Endothelial cell of umbilical vein (primary cell): ENCODE results near the gene TWIST2. TPM values are rescaled to one million over a fixed set of nuclear protein-coding genes. Genes with fewer than 3 reads are reported as not detected.

ENCODE experiments used
- BruUV-seq: library from RNA; stranded (reverse); fragments of 400-500 nt; replicated peaks from 2 replicates; lab custom pipeline; 2021; lab: Mats Ljungman, UMichigan
- CTCF ChIA-PET: fragments of 300-600, 350-600 bp; sonication (Branson Sonifier 250); formaldehyde crosslinking; loops from one replicate; lab custom pipeline; 2021; ENCODE audit warnings: antibody characterized with exemption, inconsistent platforms; lab: Charles Lee
- POLR2A ChIA-PET: fragments of 300-600, 350-600 bp; sonication (Branson Sonifier 250); formaldehyde crosslinking; loops from one replicate; lab custom pipeline; 2021; ENCODE audit warnings: antibody characterized with exemption, inconsistent platforms; lab: Charles Lee
- DNase-seq: peaks from one replicate; pipeline ENCODE4 v3.0.0-alpha.2; 2011; ENCODE audit warnings: low read depth, low spot score
- FAIRE-seq: peaks from 2 replicates; lab custom pipeline; 2011; peaks lifted over from hg19 to GRCh38; lab: Jason Lieb, UNC
- H2AFZ ChIP-seq: 2 replicates; pipeline ENCODE4 v1.6.0; 2012; ENCODE audit warnings: low read depth, low read length, control low read depth, inconsistent platforms
- H3K27ac ChIP-seq: 2 replicates; pipeline ENCODE4 v1.5.1; 2011; ENCODE audit warnings: low read depth, mild to moderate bottlenecking, control low read depth, low read length, moderate library complexity; ENCODE audit not compliant: insufficient read depth
- H3K27me3 ChIP-seq, 2 experiments: 2 replicates each; pipeline versions ENCODE4 v1.6.0 to v1.6.1; 2011; ENCODE audit warnings: low read length in 2 of 2, mixed read lengths in 1 of 2; ENCODE audit not compliant: control insufficient read depth in 2 of 2, insufficient read depth in 2 of 2
- H3K36me3 ChIP-seq, 2 experiments: 2 replicates in 1 of 2; 3 replicates in 1 of 2; pipeline ENCODE4 v1.5.1; 2011; ENCODE audit warnings: low read length in 2 of 2, mild to moderate bottlenecking in 1 of 2, moderate library complexity in 1 of 2; ENCODE audit not compliant: control insufficient read depth in 2 of 2, insufficient read depth in 2 of 2; ENCODE audit errors: extremely low read depth in 1 of 2
- H3K4me1 ChIP-seq: 3 replicates; pipeline ENCODE4 v1.5.1; 2011; ENCODE audit warnings: mild to moderate bottlenecking, low read length; ENCODE audit not compliant: control insufficient read depth, insufficient read depth; ENCODE audit errors: extremely low read depth
- H3K4me2 ChIP-seq: 2 replicates; pipeline ENCODE4 v1.6.1; 2011; ENCODE audit warnings: low read length, control low read depth, mixed read lengths; ENCODE audit not compliant: insufficient read depth
- H3K4me3 ChIP-seq, 3 experiments: fragments of 200-600 bp in 1 of 3; sonication (generic), shearing (Covaris generic) in 1 of 3; replicated peaks in 1 of 3; 2 replicates each; pipeline ENCODE4 v1.5.1; 2011 to 2016; ENCODE audit warnings: control low read depth in 3 of 3, low read length in 3 of 3, mild to moderate bottlenecking in 2 of 3, inconsistent platforms in 1 of 3, low read depth in 1 of 3, moderate library complexity in 1 of 3; ENCODE audit not compliant: insufficient read depth in 1 of 3
- H3K79me2 ChIP-seq: 2 replicates; pipeline ENCODE4 v1.6.0; 2012; ENCODE audit warnings: low read length, inconsistent platforms; ENCODE audit not compliant: control insufficient read depth, insufficient read depth
- H3K9ac ChIP-seq: replicated peaks from 2 replicates; pipeline ENCODE3; 2011; ENCODE audit warnings: low read length, control low read depth; ENCODE audit not compliant: insufficient read depth; ENCODE audit errors: extremely low read depth
- H3K9me1 ChIP-seq: replicated peaks from 3 replicates; pipeline ENCODE4 v1.6.0; 2011; ENCODE audit warnings: mild to moderate bottlenecking, low read length; ENCODE audit not compliant: control insufficient read depth, insufficient read depth; ENCODE audit errors: extremely low read depth
- H3K9me3 ChIP-seq: replicated peaks from 2 replicates; pipeline ENCODE4 v1.5.1; 2012; ENCODE audit warnings: low read length, inconsistent platforms; ENCODE audit not compliant: control insufficient read depth, insufficient read depth
- H4K20me1 ChIP-seq: replicated peaks from 2 replicates; pipeline ENCODE3; 2011; ENCODE audit warnings: mild to moderate bottlenecking, low read length; ENCODE audit not compliant: control insufficient read depth, insufficient read depth; ENCODE audit errors: extremely low read depth
- EZH2 ChIP-seq: IDR thresholded peaks from 2 replicates; pipeline ENCODE4 v1.6.1; 2012; ENCODE audit warnings: borderline replicate concordance, low read depth, mild to moderate bottlenecking, moderate library complexity, low read length, inconsistent platforms; ENCODE audit not compliant: severe bottlenecking
- FOS ChIP-seq: IDR thresholded peaks from 2 replicates; pipeline ENCODE4 v1.6.1; 2011; ENCODE audit warnings: mild to moderate bottlenecking, low read length, moderate library complexity, borderline replicate concordance; ENCODE audit not compliant: insufficient read depth
- GATA2 ChIP-seq: IDR thresholded peaks from 2 replicates; pipeline ENCODE4 v1.7.0; 2011; ENCODE audit warnings: low read depth, mild to moderate bottlenecking, moderate library complexity, mixed read lengths, low read length; ENCODE audit not compliant: insufficient read length, insufficient read depth
- JUN ChIP-seq: IDR thresholded peaks from 2 replicates; pipeline ENCODE4 v1.6.1; 2011; ENCODE audit warnings: borderline replicate concordance, low read depth; ENCODE audit not compliant: insufficient read length, insufficient read depth
- MYC ChIP-seq: IDR thresholded peaks from one replicate; pipeline ENCODE4 v1.6.1; 2011; ENCODE audit warnings: mild to moderate bottlenecking, low read depth, low read length
- POLR2A ChIP-seq: IDR thresholded peaks from 2 replicates; pipeline ENCODE4 v1.6.1; 2012; ENCODE audit warnings: low read depth, mild to moderate bottlenecking, control low read depth, low read length
- POLR2AphosphoS5 ChIP-seq: IDR thresholded peaks from 2 replicates; pipeline ENCODE4 v1.6.1; 2012; ENCODE audit warnings: low read depth, mild to moderate bottlenecking, control low read depth, low read length, moderate library complexity; ENCODE audit not compliant: insufficient read depth
- dilution Hi-C: fragments of 300-500 bp; cut with MboI; formaldehyde crosslinking; loops from one replicate; pipeline ENCODE4 v1.15.0; 2019; ENCODE audit warnings: low sequenced_read_pairs; ENCODE audit not compliant: extremely low pct_ligation_motif_present
- intact Hi-C: fragments of 100-400 bp; cut with micrococcal nuclease; formaldehyde crosslinking; loops from one replicate; pipeline ENCODE4 v1.10.0; 2022
- polyA plus RNA-seq, 4 experiments: library from polyadenylated mRNA; depleted of rRNA in 3 of 4; stranded (reverse) in 3 of 4; unstranded in 1 of 4; fragments of >200 nt; gene quantifications; 2 replicates each; pipeline versions ENCODE4 v1.2.1 to v1.2.3, GENCODE V29; 2011 to 2012; ENCODE audit warnings: missing spikeins in 1 of 4
- total RNA-seq: library from RNA; stranded (reverse); gene quantifications from 2 replicates; pipeline ENCODE4 v1.2.3, GENCODE V29; 2021
- TF ChIP-seq, protein P1 (sequence below), 2 donors: IDR thresholded peaks; 1 replicate in 1 of 2; 2 replicates in 1 of 2; pipeline ENCODE4 v1.5.1; 2011; ENCODE audit warnings: low read length in 2 of 2, mild to moderate bottlenecking in 2 of 2, moderate library complexity in 2 of 2, control low read depth in 1 of 2, inconsistent platforms in 1 of 2, low read depth in 1 of 2; ENCODE audit not compliant: insufficient read depth in 1 of 2; ENCODE audit errors: extremely low read depth in 1 of 2
- TF ChIP-seq, protein P2 (sequence below): IDR thresholded peaks from 2 replicates; pipeline ENCODE4 v1.6.1; 2011; ENCODE audit not compliant: insufficient read depth, insufficient read length

The TWIST2 gene
- total and polyA plus RNA-seq, 2 donors (not counting 3 experiments of a cell fraction or from before 2014, with no cell fraction given): 2.3 to 3.4 TPM

DNA sequence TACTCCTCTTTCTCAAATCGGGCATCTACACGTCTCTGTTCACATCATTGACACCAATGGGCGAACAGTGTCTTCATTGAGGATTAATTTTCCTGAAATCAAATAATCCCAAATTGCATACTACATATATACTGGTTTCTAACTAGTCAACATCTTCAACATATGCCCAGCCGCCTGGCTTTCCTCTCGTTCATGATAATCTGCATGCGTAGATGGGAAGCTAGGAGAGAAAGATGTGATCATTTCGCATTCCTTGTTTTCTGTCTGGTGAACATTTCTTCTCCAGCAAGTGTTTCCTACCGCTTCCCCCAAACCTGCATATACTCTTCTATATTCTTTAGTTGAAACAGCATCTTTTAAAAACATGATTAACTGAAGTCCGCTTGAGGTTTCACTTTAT is 7.4 kb downstream of the TWIST2 start:
- TF ChIP-seq EZH2: no peak
- no peak for TF ChIP-seq GATA2
- TF ChIP-seq JUN: no peak
- no peak for TF ChIP-seq POLR2A
- TF ChIP-seq FOS: no peak
- TF ChIP-seq, protein P1, sequence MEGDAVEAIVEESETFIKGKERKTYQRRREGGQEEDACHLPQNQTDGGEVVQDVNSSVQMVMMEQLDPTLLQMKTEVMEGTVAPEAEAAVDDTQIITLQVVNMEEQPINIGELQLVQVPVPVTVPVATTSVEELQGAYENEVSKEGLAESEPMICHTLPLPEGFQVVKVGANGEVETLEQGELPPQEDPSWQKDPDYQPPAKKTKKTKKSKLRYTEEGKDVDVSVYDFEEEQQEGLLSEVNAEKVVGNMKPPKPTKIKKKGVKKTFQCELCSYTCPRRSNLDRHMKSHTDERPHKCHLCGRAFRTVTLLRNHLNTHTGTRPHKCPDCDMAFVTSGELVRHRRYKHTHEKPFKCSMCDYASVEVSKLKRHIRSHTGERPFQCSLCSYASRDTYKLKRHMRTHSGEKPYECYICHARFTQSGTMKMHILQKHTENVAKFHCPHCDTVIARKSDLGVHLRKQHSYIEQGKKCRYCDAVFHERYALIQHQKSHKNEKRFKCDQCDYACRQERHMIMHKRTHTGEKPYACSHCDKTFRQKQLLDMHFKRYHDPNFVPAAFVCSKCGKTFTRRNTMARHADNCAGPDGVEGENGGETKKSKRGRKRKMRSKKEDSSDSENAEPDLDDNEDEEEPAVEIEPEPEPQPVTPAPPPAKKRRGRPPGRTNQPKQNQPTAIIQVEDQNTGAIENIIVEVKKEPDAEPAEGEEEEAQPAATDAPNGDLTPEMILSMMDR (IDR thresholded peaks at IDR 0.05; ENCODE audit: extremely low read depth in 1 of 2, insufficient read depth in 1 of 2, low read depth in 1 of 2, low read length in 2 of 2): no peak
- no peak for TF ChIP-seq MYC
- TF ChIP-seq, protein P2, sequence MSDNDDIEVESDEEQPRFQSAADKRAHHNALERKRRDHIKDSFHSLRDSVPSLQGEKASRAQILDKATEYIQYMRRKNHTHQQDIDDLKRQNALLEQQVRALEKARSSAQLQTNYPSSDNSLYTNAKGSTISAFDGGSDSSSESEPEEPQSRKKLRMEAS: no peak
- TF ChIP-seq POLR2AphosphoS5: no peak
- ChIA-PET POLR2A (no interaction called here), CTCF (no interaction called here)
- no TSS peak for BruUV-seq
- no peak overlapping the region for H3K9ac ChIP-seq
- dilution Hi-C loops: no loop called here
- H3K4me3 ChIP-seq: no peak overlapping the region
- H3K9me1 ChIP-seq: no peaks in the 10 kb centered on the region
- no peak overlapping the region for H3K4me2 ChIP-seq
- no peak overlapping the region for H3K27ac ChIP-seq
- no peaks in the 10 kb centered on the region for H3K36me3 ChIP-seq
- intact Hi-C loops: no loop called here
- H3K9me3 ChIP-seq: no peaks in the 10 kb centered on the region
- H2AFZ ChIP-seq: no peak overlapping the region
- H3K4me1 ChIP-seq: no peaks in the 10 kb centered on the region
- H4K20me1 ChIP-seq: no peaks in the 10 kb centered on the region
- H3K79me2 ChIP-seq: no peaks in the 10 kb centered on the region
- FAIRE-seq (no peak), DNase-seq (no peak)
- H3K27me3 ChIP-seq: no peaks in the 10 kb centered on the region
